Measurements from ENCODE around the gene FIBCD1. TPM values are rescaled to one million over a fixed set of nuclear protein-coding genes. Genes with fewer than 3 reads are reported as not detected.

The FIBCD1 gene
- polyA plus RNA-seq, 3 donors, result 0.47 to 0.56 (median 0.54) TPM

GRCh38 chr9:130874783-130875182 lies 64.3 kb downstream of the FIBCD1 start:
- no peak for DNase-seq (ENCODE audit: extremely low read depth in 1 of 11, low read depth in 9 of 11, low spot score in 4 of 11)

- DNase-seq (ENCODE audit: extremely low read depth in 1 of 11, low read depth in 9 of 11, low spot score in 4 of 11), result no peak
These were observed 65.1 kb downstream of the FIBCD1 start for GRCh38 chr9:130873966-130874365.

GRCh38 chr9:130872912-130873503 lies 66.0 kb downstream of the FIBCD1 start:
- DNase-seq (ENCODE audit: extremely low read depth in 1 of 11, low read depth in 9 of 11, low spot score in 4 of 11), result no peak

GRCh38 chr9:130872508-130872907 lies 66.5 kb downstream of the FIBCD1 start:
- no peak for DNase-seq (ENCODE audit: extremely low read depth in 1 of 11, low read depth in 9 of 11, low spot score in 4 of 11)

- no peak for DNase-seq (ENCODE audit: extremely low read depth in 1 of 11, low read depth in 9 of 11, low spot score in 4 of 11)
These were observed 67.0 kb downstream of the FIBCD1 start for GRCh38 chr9:130872093-130872492.

- no peak for DNase-seq (ENCODE audit: extremely low read depth in 1 of 11, low read depth in 9 of 11, low spot score in 4 of 11)
These were observed 67.5 kb downstream of the FIBCD1 start for GRCh38 chr9:130871395-130872062.

GRCh38 chr9:130870491-130871381 lies 68.3 kb downstream of the FIBCD1 start:
- DNase-seq (ENCODE audit: extremely low read depth in 1 of 11, low read depth in 9 of 11, low spot score in 4 of 11), result no peak

- DNase-seq (ENCODE audit: extremely low read depth in 1 of 11, low read depth in 9 of 11, low spot score in 4 of 11), result no peak
These were observed 69.8 kb downstream of the FIBCD1 start for GRCh38 chr9:130869250-130869649.

- no peak for DNase-seq (ENCODE audit: extremely low read depth in 1 of 11, low read depth in 9 of 11, low spot score in 4 of 11)
These were observed 70.8 kb downstream of the FIBCD1 start for GRCh38 chr9:130868230-130868629.

GRCh38 chr9:130867556-130867955 lies 71.5 kb downstream of the FIBCD1 start:
- no peak for DNase-seq (ENCODE audit: extremely low read depth in 1 of 11, low read depth in 9 of 11, low spot score in 4 of 11)

- peak in 9 of 11 donors; percentile 54 to 87 (median 75) for DNase-seq (ENCODE audit: extremely low read depth in 1 of 11, low read depth in 9 of 11, low spot score in 4 of 11)
These were observed 72.5 kb downstream of the FIBCD1 start for GRCh38 chr9:130866474-130866965.

GRCh38 chr9:130865921-130866320 lies 73.1 kb downstream of the FIBCD1 start:
- no peak for DNase-seq (ENCODE audit: extremely low read depth in 1 of 11, low read depth in 9 of 11, low spot score in 4 of 11)

- no peak for DNase-seq (ENCODE audit: extremely low read depth in 1 of 11, low read depth in 9 of 11, low spot score in 4 of 11)
These were observed 74.5 kb downstream of the FIBCD1 start for GRCh38 chr9:130864541-130864940.

- no peak for DNase-seq (ENCODE audit: extremely low read depth in 1 of 11, low read depth in 9 of 11, low spot score in 4 of 11)
These were observed 76.3 kb downstream of the FIBCD1 start for GRCh38 chr9:130862747-130863146.

GRCh38 chr9:130862217-130862616 lies 76.8 kb downstream of the FIBCD1 start:
- DNase-seq (ENCODE audit: extremely low read depth in 1 of 11, low read depth in 9 of 11, low spot score in 4 of 11), result no peak

GRCh38 chr9:130861372-130862180 lies 77.5 kb downstream of the FIBCD1 start:
- DNase-seq (ENCODE audit: extremely low read depth in 1 of 11, low read depth in 9 of 11, low spot score in 4 of 11), result no peak

- DNase-seq (ENCODE audit: extremely low read depth in 1 of 11, low read depth in 9 of 11, low spot score in 4 of 11), result peak in 4 of 11 donors; percentile 55 to 72 (median 64)
These were observed 78.4 kb downstream of the FIBCD1 start for GRCh38 chr9:130860458-130861316.

Data from renal cortex interstitium (tissue), 11 donors.